HEK293 (cell line): ENCODE measurements around the gene KIF21B.
A peak's percentile ranks its signal among the peaks of the same experiment; 100 is the strongest.

ENCODE experiments used
- CTCF ChIA-PET: fragments of 350-600 bp; formaldehyde crosslinking; extraction: SDS; loops from one replicate; lab custom pipeline; 2021; ENCODE audit warnings: antibody characterized with exemption; lab: Yijun Ruan, JAX
- POLR2A ChIA-PET: fragments of 300-600 bp; formaldehyde crosslinking; extraction: SDS; loops from one replicate; lab custom pipeline; 2020; ENCODE audit warnings: antibody characterized with exemption, inconsistent platforms; lab: Yijun Ruan, JAX
- H3K27ac ChIP-seq: fragments of 200-500 bp; sonication (Bioruptor generic); 2 replicates; pipeline ENCODE4 v1.5.1; 2014; ENCODE audit warnings: low read depth, low read length, control low read depth, inconsistent platforms; ENCODE audit errors: extremely low read depth
- H3K36me3 ChIP-seq, 2 experiments: fragments of 200-500 bp in 1 of 2; sonication (Bioruptor generic) in 1 of 2; 1 replicate in 1 of 2; 2 replicates in 1 of 2; pipeline ENCODE4 v1.5.1; 2014 to 2017; ENCODE audit warnings: inconsistent platforms in 2 of 2, low read length in 2 of 2; ENCODE audit not compliant: control insufficient read depth in 2 of 2, insufficient read depth in 1 of 2
- H3K4me1 ChIP-seq: fragments of 200-500 bp; sonication (Bioruptor generic); 2 replicates; pipeline ENCODE4 v1.5.1; 2014; ENCODE audit warnings: mild to moderate bottlenecking, low read length, inconsistent platforms; ENCODE audit not compliant: control insufficient read depth, insufficient read depth
- H3K4me3 ChIP-seq: 2 replicates; pipeline ENCODE4 v1.5.1; 2011; ENCODE audit warnings: low read depth, mild to moderate bottlenecking, control low read depth, low read length, moderate library complexity
- H3K9me3 ChIP-seq: fragments of 200-500 bp; sonication (Bioruptor generic); 2 replicates; pipeline ENCODE4 v1.5.1; 2014; ENCODE audit warnings: low read depth, low read length, inconsistent platforms; ENCODE audit not compliant: control insufficient read depth, insufficient read depth
- AEBP2 ChIP-seq: fragments of 450-650 bp; formaldehyde crosslinking; IDR thresholded peaks from 2 replicates; pipeline ENCODE4 v1.5.1; 2016; ENCODE audit warnings: missing biosample characterization, missing genetic modification characterization, borderline replicate concordance
- GFI1B ChIP-seq: fragments of 450-650 bp; formaldehyde crosslinking; IDR thresholded peaks from 2 replicates; pipeline ENCODE4 v1.5.1; 2016; ENCODE audit warnings: missing biosample characterization, missing genetic modification characterization
- GLIS1 ChIP-seq: fragments of 450-650 bp; formaldehyde crosslinking; IDR thresholded peaks from 2 replicates; pipeline ENCODE4 v1.5.1; 2016; ENCODE audit warnings: missing biosample characterization, missing genetic modification characterization
- MZF1 ChIP-seq: fragments of 450-650 bp; formaldehyde crosslinking; IDR thresholded peaks from 2 replicates; pipeline ENCODE4 v1.5.1; 2017; ENCODE audit warnings: missing biosample characterization, missing genetic modification characterization, borderline replicate concordance
- SALL2 ChIP-seq: fragments of 450-650 bp; formaldehyde crosslinking; IDR thresholded peaks from 2 replicates; pipeline ENCODE4 v1.5.0; 2017; ENCODE audit warnings: missing biosample characterization, mild to moderate bottlenecking, missing genetic modification characterization, borderline replicate concordance
- SETDB1 ChIP-seq: IDR thresholded peaks from one replicate; pipeline ENCODE4 v1.6.1; 2017; ENCODE audit warnings: mild to moderate bottlenecking, low read length, moderate library complexity, mixed read lengths; ENCODE audit not compliant: insufficient read length
- TRIM28 ChIP-seq: IDR thresholded peaks from 2 replicates; pipeline ENCODE4 v1.6.1; 2011; ENCODE audit warnings: low read length, control low read depth, borderline replicate concordance
- ZBTB8A ChIP-seq: fragments of 450-650 bp; formaldehyde crosslinking; IDR thresholded peaks from 2 replicates; pipeline ENCODE4 v1.5.1; 2016; ENCODE audit warnings: missing biosample characterization, missing genetic modification characterization
- ZNF112 ChIP-seq: fragments of 450-650 bp; formaldehyde crosslinking; IDR thresholded peaks from 2 replicates; pipeline ENCODE4 v1.5.0; 2017; ENCODE audit warnings: missing biosample characterization, missing genetic modification characterization
- ZNF114 ChIP-seq: fragments of 450-650 bp; formaldehyde crosslinking; IDR thresholded peaks from 2 replicates; pipeline ENCODE4 v1.5.0; 2017; ENCODE audit warnings: missing biosample characterization, missing genetic modification characterization
- ZNF175 ChIP-seq: fragments of 450-650 bp; formaldehyde crosslinking; IDR thresholded peaks from 2 replicates; pipeline ENCODE4 v1.5.1; 2016; ENCODE audit warnings: missing biosample characterization, missing genetic modification characterization
- ZNF2 ChIP-seq: fragments of 450-650 bp; formaldehyde crosslinking; IDR thresholded peaks from 2 replicates; pipeline ENCODE4 v1.5.1; 2016; ENCODE audit warnings: missing biosample characterization, missing genetic modification characterization
- ZNF214 ChIP-seq: fragments of 450-650 bp; formaldehyde crosslinking; IDR thresholded peaks from 2 replicates; pipeline ENCODE4 v1.5.1; 2017; ENCODE audit warnings: missing biosample characterization, mild to moderate bottlenecking, missing genetic modification characterization, borderline replicate concordance
- ZNF530 ChIP-seq: fragments of 450-650 bp; formaldehyde crosslinking; IDR thresholded peaks from 2 replicates; pipeline ENCODE4 v1.5.1; 2016; ENCODE audit warnings: low read depth, missing biosample characterization, missing genetic modification characterization
- ZNF585B ChIP-seq: fragments of 450-650 bp; formaldehyde crosslinking; IDR thresholded peaks from 2 replicates; pipeline ENCODE4 v1.5.1; 2016; ENCODE audit warnings: missing biosample characterization, missing genetic modification characterization
- ZNF600 ChIP-seq: fragments of 450-650 bp; formaldehyde crosslinking; IDR thresholded peaks from 2 replicates; pipeline ENCODE4 v1.5.1; 2016; ENCODE audit warnings: missing biosample characterization, missing genetic modification characterization
- ZNF610 ChIP-seq: fragments of 450-650 bp; formaldehyde crosslinking; IDR thresholded peaks from 2 replicates; pipeline ENCODE4 v1.5.1; 2016; ENCODE audit warnings: missing biosample characterization, missing genetic modification characterization, borderline replicate concordance
- ZNF639 ChIP-seq: fragments of 450-650 bp; formaldehyde crosslinking; IDR thresholded peaks from 2 replicates; pipeline ENCODE4 v1.5.1; 2016; ENCODE audit warnings: missing biosample characterization, missing genetic modification characterization
- ZNF707 ChIP-seq: fragments of 450-650 bp; formaldehyde crosslinking; IDR thresholded peaks from 2 replicates; pipeline ENCODE4 v1.5.1; 2016; ENCODE audit warnings: missing biosample characterization, missing genetic modification characterization
- ZNF785 ChIP-seq: fragments of 450-650 bp; formaldehyde crosslinking; IDR thresholded peaks from 2 replicates; pipeline ENCODE4 v1.5.1; 2016; ENCODE audit warnings: missing biosample characterization, missing genetic modification characterization
- TF ChIP-seq, protein P1 (sequence below): fragments of 450-650 bp; formaldehyde crosslinking; IDR thresholded peaks from 2 replicates; pipeline ENCODE4 v1.5.1; 2016; ENCODE audit warnings: missing biosample characterization, missing genetic modification characterization

KIF21B gene

GRCh38 chr1:200949626-200950025, 73.9 kb downstream of the KIF21B start:
- Histone ChIP-seq H3K4me3 (no peak overlapping the region), H3K4me1 (no peaks in the 10 kb centered on the region), H3K27ac (no peak overlapping the region), H3K36me3 (no peaks in the 10 kb centered on the region), H3K9me3 (no peaks in the 10 kb centered on the region)
- no peak for TF ChIP-seq ZNF600 (tag by site-specific recombination)
- POLR2A ChIA-PET = no interaction called here
- CTCF ChIA-PET = no interaction called here

- ChIA-PET POLR2A (interaction anchor here (0.5 kb wide), 1 partner anchor 325 kb away, joined by 5 read pairs; no protein-coding TSS in a partner anchor), CTCF (interaction anchor here (0.6 to 0.7 kb wide), 2 partner anchors 25 to 102 kb away, joined by 3 to 4 read pairs; no protein-coding TSS in a partner anchor)
- H3K27ac ChIP-seq = no peak overlapping the region
- no peaks in the 10 kb centered on the region for H3K4me1 ChIP-seq
- H3K4me3 ChIP-seq = no peak overlapping the region
- H3K36me3 ChIP-seq = no peaks in the 10 kb centered on the region
- TF ChIP-seq AEBP2 (tag by site-specific recombination) = no peak
- TF ChIP-seq ZNF175 (tag by site-specific recombination) = no peak
- peak; percentile 93 for TF ChIP-seq ZNF214 (tag by site-specific recombination)
- no peak for TF ChIP-seq GLIS1
- TF ChIP-seq TRIM28 = peak; percentile 92; the same call in 1 of the 2 replicates
- no peak for TF ChIP-seq SALL2 (tag by site-specific recombination)
- TF ChIP-seq SETDB1 = peak; percentile 82
- peak; percentile 45; the same call in 1 of the 2 replicates for TF ChIP-seq ZNF585B
- peak; percentile 65; the same call in 1 of the 2 replicates for TF ChIP-seq ZNF610 (tag by site-specific recombination)
- TF ChIP-seq ZNF2 (tag by site-specific recombination) = no peak
- no peak for TF ChIP-seq ZNF112 (tag by site-specific recombination)
- TF ChIP-seq, protein P1, sequence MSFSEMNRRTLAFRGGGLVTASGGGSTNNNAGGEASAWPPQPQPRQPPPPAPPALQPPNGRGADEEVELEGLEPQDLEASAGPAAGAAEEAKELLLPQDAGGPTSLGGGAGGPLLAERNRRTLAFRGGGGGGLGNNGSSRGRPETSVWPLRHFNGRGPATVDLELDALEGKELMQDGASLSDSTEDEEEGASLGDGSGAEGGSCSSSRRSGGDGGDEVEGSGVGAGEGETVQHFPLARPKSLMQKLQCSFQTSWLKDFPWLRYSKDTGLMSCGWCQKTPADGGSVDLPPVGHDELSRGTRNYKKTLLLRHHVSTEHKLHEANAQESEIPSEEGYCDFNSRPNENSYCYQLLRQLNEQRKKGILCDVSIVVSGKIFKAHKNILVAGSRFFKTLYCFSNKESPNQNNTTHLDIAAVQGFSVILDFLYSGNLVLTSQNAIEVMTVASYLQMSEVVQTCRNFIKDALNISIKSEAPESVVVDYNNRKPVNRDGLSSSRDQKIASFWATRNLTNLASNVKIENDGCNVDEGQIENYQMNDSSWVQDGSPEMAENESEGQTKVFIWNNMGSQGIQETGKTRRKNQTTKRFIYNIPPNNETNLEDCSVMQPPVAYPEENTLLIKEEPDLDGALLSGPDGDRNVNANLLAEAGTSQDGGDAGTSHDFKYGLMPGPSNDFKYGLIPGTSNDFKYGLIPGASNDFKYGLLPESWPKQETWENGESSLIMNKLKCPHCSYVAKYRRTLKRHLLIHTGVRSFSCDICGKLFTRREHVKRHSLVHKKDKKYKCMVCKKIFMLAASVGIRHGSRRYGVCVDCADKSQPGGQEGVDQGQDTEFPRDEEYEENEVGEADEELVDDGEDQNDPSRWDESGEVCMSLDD = no peak
- TF ChIP-seq GFI1B = no peak
- no peak for TF ChIP-seq ZNF639 (tag by site-specific recombination)
- H3K9me3 ChIP-seq = no peaks in the 10 kb centered on the region
Measured at GRCh38 chr1:200947059-200947566, 76.4 kb downstream of the KIF21B start.

GRCh38 chr1:200945111-200945510, 78.4 kb downstream of the KIF21B start:
- no peak for TF ChIP-seq MZF1 (tag by site-specific recombination)
- no peak for TF ChIP-seq ZNF114
- no peak for TF ChIP-seq ZBTB8A (tag by site-specific recombination)
- TF ChIP-seq ZNF530 (tag by site-specific recombination) = no peak
- no peak for TF ChIP-seq ZNF707 (tag by site-specific recombination)
- no peak for TF ChIP-seq ZNF785 (tag by site-specific recombination)
- TF ChIP-seq GLIS1 = no peak
- POLR2A ChIA-PET = no interaction called here
- CTCF ChIA-PET = interaction anchor here (0.7 kb wide), 1 partner anchor 94 kb away, joined by 3 read pairs; no protein-coding TSS in a partner anchor
- Histone ChIP-seq H3K27ac (no peak overlapping the region), H3K9me3 (no peaks in the 10 kb centered on the region), H3K4me1 (no peaks in the 10 kb centered on the region), H3K36me3 (no peaks in the 10 kb centered on the region), H3K4me3 (no peak overlapping the region)
